ENCODE measurements around the gene FAM174B. TPM values are rescaled to one million over a fixed set of nuclear protein-coding genes. Genes with fewer than 3 reads are reported as not detected.

FAM174B gene
- total and polyA plus RNA-seq, 2 experiments from 2014 or later = 15.0 to 21.8 TPM

- Histone ChIP-seq H3K27ac (ENCODE audit: low read depth) (peak overlapping the region; percentile 89), H3K27me3 (ENCODE audit: insufficient read depth) (no peaks in the 10 kb centered on the region), H3F3A (replicated peaks; ENCODE audit: low read depth) (no peaks in the 10 kb centered on the region; the same call in 1 of the 2 replicates), H2AFZ (no peak overlapping the region), H3K9me2 (ENCODE audit: insufficient read depth) (peaks cover 10% of the 10 kb centered on the region), H4K20me1 (replicated peaks; ENCODE audit: insufficient read depth) (no peaks in the 10 kb centered on the region), H3K4me1 (ENCODE audit: insufficient read depth) (peaks cover 42% of the 10 kb centered on the region), H3K36me3 (ENCODE audit: insufficient read depth) (no peaks in the 10 kb centered on the region), H3K4me3 (no peak overlapping the region), H3K79me2 (replicated peaks; ENCODE audit: insufficient read depth) (peaks cover 72% of the 10 kb centered on the region), H3K4me2 (peak overlapping the region; percentile 26)
- ATAC-seq (peak; percentile 15), DNase-seq (ENCODE audit: low spot score) (no peak)
- H3K9me3 Mint-ChIP-seq = peaks cover 9% of the 10 kb centered on the region
- no peak for TF ChIP-seq ZNF331 (CRISPR knock-in tag; IDR thresholded peaks at IDR 0.05; ENCODE audit: low read depth)
- no peak for TF ChIP-seq STAT1 (IDR thresholded peaks at IDR 0.05; ENCODE audit: unreplicated experiment)
- TF ChIP-seq CTCF (conservative IDR thresholded peaks at IDR 0.05; ENCODE audit: low read depth in 2 of 2) = no peak
- TF ChIP-seq JUNB (IDR thresholded peaks at IDR 0.05; ENCODE audit: unreplicated experiment) = no peak
- no peak for TF ChIP-seq EZH2phosphoT487 (IDR thresholded peaks at IDR 0.05; ENCODE audit: unreplicated experiment)
- TF ChIP-seq NANOG (IDR thresholded peaks at IDR 0.05; ENCODE audit: borderline replicate concordance) = no peak
- no peak for TF ChIP-seq EZH2 (IDR thresholded peaks at IDR 0.05; ENCODE audit: low read depth, unreplicated experiment)
- TF ChIP-seq ZNF462 (CRISPR knock-in tag; IDR thresholded peaks at IDR 0.05) = no peak
- no peak for TF ChIP-seq ETS1 (IDR thresholded peaks at IDR 0.05)
- TF ChIP-seq CREB1 (CRISPR knock-in tag; IDR thresholded peaks at IDR 0.05; ENCODE audit: low read depth) = no peak
- peak overlapping the region; percentile 93 for H3K27ac Mint-ChIP-seq
- H3K27me3 Mint-ChIP-seq (ENCODE audit: insufficient read depth, low read depth, poor library complexity) = peaks cover 13% of the 10 kb centered on the region
- peaks cover 33% of the 10 kb centered on the region for H3K36me3 Mint-ChIP-seq (ENCODE audit: low read depth)
- H3K4me3 Mint-ChIP-seq = peak overlapping the region; percentile 11; the same call in 1 of the 3 replicates
- H3K4me1 Mint-ChIP-seq = peaks cover 60% of the 10 kb centered on the region
Measured at GRCh38 chr15:92648190-92648875, 7.2 kb downstream of the FAM174B start.

Measured in GM23338 (cell line).